CD14-positive monocyte (primary cell): ENCODE data around the gene PTPN14. TPM values are rescaled to one million over a fixed set of nuclear protein-coding genes. Genes with fewer than 3 reads are reported as not detected.

ENCODE experiments used
- DNase-seq, 3 donors: peaks; one replicate each; pipeline ENCODE4 v3.0.0-alpha.2; 2011 to 2022
- H2AFZ ChIP-seq: 2 replicates; pipeline ENCODE4 v1.6.0; 2012; ENCODE audit warnings: mild to moderate bottlenecking, low read depth, low read length, inconsistent platforms; ENCODE audit not compliant: insufficient read depth, poor library complexity, severe bottlenecking
- H3K27ac ChIP-seq, 2 donors: 1 replicate in 1 of 2; 2 replicates in 1 of 2; pipeline ENCODE4 v1.5.1; 2012 to 2013; ENCODE audit warnings: low read length in 2 of 2, control low read depth in 1 of 2, inconsistent platforms in 1 of 2, low read depth in 1 of 2, mild to moderate bottlenecking in 1 of 2
- H3K27me3 ChIP-seq, 2 donors: one replicate each; pipeline versions ENCODE4 v1.6.0 to v1.6.1; 2011 to 2013; ENCODE audit warnings: low read length in 2 of 2; ENCODE audit not compliant: control insufficient read depth in 2 of 2, insufficient read depth in 2 of 2
- H3K36me3 ChIP-seq, 2 donors: replicated peaks in 1 of 2; 1 replicate in 1 of 2; 2 replicates in 1 of 2; pipeline versions ENCODE4 v1.5.1 to v1.6.1; 2012 to 2013; ENCODE audit warnings: low read length in 2 of 2, control low read depth in 1 of 2, inconsistent platforms in 1 of 2, mild to moderate bottlenecking in 1 of 2; ENCODE audit not compliant: insufficient read depth in 2 of 2, control insufficient read depth in 1 of 2
- H3K4me1 ChIP-seq, 2 donors: 1 replicate in 1 of 2; 2 replicates in 1 of 2; pipeline versions ENCODE4 v1.5.1 to v1.6.1; 2012 to 2013; ENCODE audit warnings: low read length in 2 of 2, control low read depth in 1 of 2, inconsistent platforms in 1 of 2, mild to moderate bottlenecking in 1 of 2, moderate library complexity in 1 of 2; ENCODE audit not compliant: insufficient read depth in 2 of 2, control insufficient read depth in 1 of 2
- H3K4me2 ChIP-seq: replicated peaks from 2 replicates; pipeline ENCODE3; 2012; ENCODE audit warnings: low read length, moderate library complexity, mild to moderate bottlenecking; ENCODE audit not compliant: poor library complexity, severe bottlenecking; ENCODE audit errors: extremely low read depth
- H3K4me3 ChIP-seq, 3 experiments: fragments of 200-600 bp in 1 of 3; sonication (generic) in 1 of 3; replicated peaks in 1 of 3; 1 replicate in 2 of 3; 2 replicates in 1 of 3; pipeline ENCODE4 v1.5.1; 2011 to 2013; ENCODE audit warnings: low read length in 3 of 3, mild to moderate bottlenecking in 3 of 3, control low read depth in 2 of 3, low read depth in 2 of 3, inconsistent platforms in 1 of 3, moderate library complexity in 1 of 3
- H3K79me2 ChIP-seq: 2 replicates; pipeline ENCODE4 v1.6.0; 2012; ENCODE audit warnings: mild to moderate bottlenecking, control low read depth, inconsistent platforms, low read length, moderate library complexity; ENCODE audit not compliant: insufficient read depth
- H3K9ac ChIP-seq: 2 replicates; pipeline ENCODE4 v1.6.0; 2017; ENCODE audit warnings: low read length, mild to moderate bottlenecking; ENCODE audit not compliant: insufficient read depth, poor library complexity, severe bottlenecking
- H3K9me3 ChIP-seq, 2 donors: replicated peaks in 1 of 2; 1 replicate in 1 of 2; 2 replicates in 1 of 2; pipeline versions ENCODE4 v1.5.1 to v1.6.1; 2012 to 2013; ENCODE audit warnings: low read length in 2 of 2, control low read depth in 1 of 2; ENCODE audit not compliant: control insufficient read depth in 1 of 2, insufficient read depth in 1 of 2
- H4K20me1 ChIP-seq: 2 replicates; pipeline ENCODE4 v1.6.0; 2012; ENCODE audit warnings: mild to moderate bottlenecking, low read length, control low read depth, moderate library complexity; ENCODE audit not compliant: insufficient read depth
- H3K27ac Mint-ChIP-seq, 7 donors: one replicate each; pipeline ENCODE4 v1.8.0; 2020; ENCODE audit warnings: mild to moderate bottlenecking in 7 of 7, mixed read lengths in 7 of 7, moderate library complexity in 6 of 7, inconsistent platforms in 2 of 7
- H3K27me3 Mint-ChIP-seq, 3 donors: one replicate each; pipeline ENCODE4 v1.8.0; 2021 to 2022; ENCODE audit warnings: low read depth in 3 of 3, mild to moderate bottlenecking in 3 of 3, mixed read lengths in 3 of 3, moderate library complexity in 3 of 3, inconsistent platforms in 1 of 3
- H3K36me3 Mint-ChIP-seq, 2 donors: one replicate each; pipeline ENCODE4 v1.8.0; 2020; ENCODE audit warnings: mixed read lengths in 2 of 2, inconsistent platforms in 1 of 2, mild to moderate bottlenecking in 1 of 2
- H3K4me1 Mint-ChIP-seq: one replicate; pipeline ENCODE4 v1.8.0; 2020; ENCODE audit warnings: mild to moderate bottlenecking, mixed read lengths
- H3K4me3 Mint-ChIP-seq, 2 donors: one replicate each; pipeline ENCODE4 v1.8.0; 2020; ENCODE audit warnings: mild to moderate bottlenecking in 2 of 2, mixed read lengths in 2 of 2, moderate library complexity in 1 of 2
- H3K9me3 Mint-ChIP-seq, 7 donors: one replicate each; pipeline ENCODE4 v1.8.0; 2020 to 2022; ENCODE audit warnings: mixed read lengths in 7 of 7, mild to moderate bottlenecking in 6 of 7, moderate library complexity in 6 of 7, inconsistent platforms in 2 of 7
- CTCF ChIP-seq: fragments of 200-600 bp; IDR thresholded peaks from one replicate; pipeline ENCODE4 v1.8.0; 2022; ENCODE audit warnings: antibody characterized with exemption, mild to moderate bottlenecking
- WGBS: methylation state at CpG from one replicate; pipeline ENCODE4 v1.1.5; 2013; ENCODE audit warnings: missing lambda C conversion rate; ENCODE audit not compliant: insufficient coverage; 5-methylcytosine and 5-hydroxymethylcytosine counted together
- intact Hi-C, 2 donors: fragments of 100-400 bp; cut with micrococcal nuclease; formaldehyde crosslinking; loops; one replicate each; pipeline versions ENCODE4 v1.15.0 to v1.15.1; 2023
- polyA plus RNA-seq, 3 donors: library from polyadenylated mRNA; depleted of rRNA in 1 of 3; unstranded in 2 of 3; stranded (reverse) in 1 of 3; fragments of 300-500 nt in 2 of 3; fragments of >200 nt in 1 of 3; fragmentation: Illumina TruSeq in 2 of 3; gene quantifications; 1 replicate in 2 of 3; 2 replicates in 1 of 3; pipeline ENCODE4 v1.2.3, GENCODE V29; 2012 to 2021

PTPN14 gene
- polyA plus RNA-seq, 3 donors: 0.01 TPM; not detected in 1

GRCh38 chr1:214417545-214418210, 133.7 kb downstream of the PTPN14 start:
- no peaks in the 10 kb centered on the region for H3K36me3 ChIP-seq
- no peaks in the 10 kb centered on the region for H3K27me3 ChIP-seq
- peaks cover 0 to 3% (median 0%) of the 10 kb centered on the region in 7 donors for H3K9me3 Mint-ChIP-seq
- intact Hi-C loops: no loop called here
- H3K36me3 Mint-ChIP-seq: no peaks in the 10 kb centered on the region
- H3K9ac ChIP-seq: no peak overlapping the region
- H3K27me3 Mint-ChIP-seq: peaks cover 0 to 2% (median 2%) of the 10 kb centered on the region in 3 donors
- H3K4me1 Mint-ChIP-seq: no peaks in the 10 kb centered on the region
- no peak overlapping the region for H3K4me3 ChIP-seq
- H3K79me2 ChIP-seq: no peaks in the 10 kb centered on the region
- no peaks in the 10 kb centered on the region for H3K9me3 ChIP-seq
- TF ChIP-seq CTCF: no peak
- no peak overlapping the region for H3K4me3 Mint-ChIP-seq
- WGBS: 87% methylated on average over 6 of the region's 9 CpGs
- no peak overlapping the region for H3K4me2 ChIP-seq
- no peaks in the 10 kb centered on the region for H3K4me1 ChIP-seq
- no peak overlapping the region for H2AFZ ChIP-seq
- no peak overlapping the region for H3K27ac Mint-ChIP-seq
- DNase-seq: no peak
- H4K20me1 ChIP-seq: no peaks in the 10 kb centered on the region
- no peak overlapping the region for H3K27ac ChIP-seq

- H3K4me1 ChIP-seq: no peaks in the 10 kb centered on the region
- no peak for TF ChIP-seq CTCF
- no peaks in the 10 kb centered on the region for H3K9me3 ChIP-seq
- Mint-ChIP-seq H3K4me3 (no peak overlapping the region), H3K27me3 (peaks cover 0 to 2% (median 2%) of the 10 kb centered on the region in 3 donors), H3K4me1 (no peaks in the 10 kb centered on the region), H3K27ac (no peak overlapping the region), H3K9me3 (peaks cover 0 to 3% (median 0%) of the 10 kb centered on the region in 7 donors), H3K36me3 (no peaks in the 10 kb centered on the region)
- intact Hi-C loops: no loop called here
- H3K27ac ChIP-seq: no peak overlapping the region
- no CpG with 5 or more reads among the region's 2 CpGs for WGBS
- H2AFZ ChIP-seq: no peak overlapping the region
- H3K4me2 ChIP-seq: no peak overlapping the region
- no peaks in the 10 kb centered on the region for H3K79me2 ChIP-seq
- no peaks in the 10 kb centered on the region for H4K20me1 ChIP-seq
- no peak overlapping the region for H3K9ac ChIP-seq
- H3K36me3 ChIP-seq: no peaks in the 10 kb centered on the region
- no peak overlapping the region for H3K4me3 ChIP-seq
- H3K27me3 ChIP-seq: no peaks in the 10 kb centered on the region
- DNase-seq: no peak
Observed at GRCh38 chr1:214416858-214417257, 134.5 kb downstream of the PTPN14 start.
